ENCODE results near the gene CNTNAP5. TPM values are rescaled to one million over a fixed set of nuclear protein-coding genes. Genes with fewer than 3 reads are reported as not detected.

The CNTNAP5 gene
- total and polyA plus RNA-seq, 2 of the 13 experiments (the other 11 are each of a cell fraction or from before 2014, with no cell fraction given) = not detected

GRCh38 chr2:124874219-124874618, 849.1 kb downstream of the CNTNAP5 start:
- Histone ChIP-seq H3K27ac (ENCODE audit: extremely low read length, insufficient read depth, low read length) (no peak overlapping the region), H3K4me3 (replicated peaks in 1 of 3; ENCODE audit: insufficient read depth in 1 of 3, low read depth in 2 of 3, low read length in 3 of 3) (no peak overlapping the region), H3K9me3 (ENCODE audit: low read length) (peaks cover 24% of the 10 kb centered on the region; the same call in 1 of the 2 replicates), H3K9ac (ENCODE audit: insufficient read depth, low read depth, low read length) (no peak overlapping the region), H2AFZ (ENCODE audit: low read length) (no peak overlapping the region), H4K20me1 (ENCODE audit: insufficient read depth, low read length) (no peaks in the 10 kb centered on the region), H3K36me3 (replicated peaks in 1 of 2; ENCODE audit: control insufficient read depth in 1 of 2, insufficient read depth in 2 of 2, low read length in 2 of 2) (no peaks in the 10 kb centered on the region), H3K79me2 (ENCODE audit: insufficient read depth, low read length) (no peaks in the 10 kb centered on the region), H3K4me1 (ENCODE audit: insufficient read depth, low read length) (no peaks in the 10 kb centered on the region), H3K4me2 (ENCODE audit: low read depth, low read length) (no peak overlapping the region), H3K27me3 (ENCODE audit: control insufficient read depth in 1 of 2, insufficient read depth in 2 of 2, low read length in 2 of 2) (no peaks in the 10 kb centered on the region)
- intact Hi-C loops (cut with micrococcal nuclease; ENCODE audit: unreplicated experiment) (no loop called here), in situ Hi-C loops (cut with HindIII; ENCODE audit: extremely low pct_ligation_motif_present, low pct_unique_long_range_greater_than_20kb) (no loop called here)
- TF ChIP-seq ELF3 (CRISPR knock-in tag; IDR thresholded peaks at IDR 0.05) (no peak), HES4 (CRISPR knock-in tag; IDR thresholded peaks at IDR 0.05; ENCODE audit: borderline replicate concordance) (no peak), PHB2 (IDR thresholded peaks at IDR 0.05; ENCODE audit: partially characterized antibody) (no peak), FOXO1 (CRISPR knock-in tag; IDR thresholded peaks at IDR 0.05) (no peak), GATAD1 (CRISPR knock-in tag; IDR thresholded peaks at IDR 0.05) (no peak), ETV5 (CRISPR knock-in tag; IDR thresholded peaks at IDR 0.05; ENCODE audit: borderline replicate concordance) (no peak), ZNF24 (IDR thresholded peaks at IDR 0.05) (no peak), GFI1 (CRISPR knock-in tag; IDR thresholded peaks at IDR 0.05; ENCODE audit: borderline replicate concordance) (no peak), ZNF879 (CRISPR knock-in tag; IDR thresholded peaks at IDR 0.05) (no peak), PREB (CRISPR knock-in tag; IDR thresholded peaks at IDR 0.05) (no peak), DDIT3 (CRISPR knock-in tag; IDR thresholded peaks at IDR 0.05) (no peak)
- DNase-seq (ENCODE audit: low spot score) = no peak
- WGBS (ENCODE audit: low lambda C conversion rate) = 4% methylated on average over 1 of the region's 1 CpG
- no TSS peak for BruUV-seq (replicated peaks)
- CTCF ChIA-PET (ENCODE audit: low intra/inter-chr PET ratio, low total read pairs) = no interaction called here
- no peak for ATAC-seq
- no peak for FAIRE-seq
- POLR2A ChIA-PET = no interaction called here
